Nephron (organoid): ENCODE measurements around the gene PKP4.
"Not testable (repeated sequence)": the region's sequence is repeated elsewhere in the genome, so short reads cannot be mapped to it uniquely, and the experiment has no call there.

ENCODE experiments used
- H3K27ac Mint-ChIP-seq, 3 experiments: 2 replicates each; pipeline ENCODE4 v1.8.0; 2020; ENCODE audit warnings: mixed read lengths in 3 of 3, mild to moderate bottlenecking in 2 of 3, moderate library complexity in 1 of 3
- H3K27me3 Mint-ChIP-seq: 2 replicates; pipeline ENCODE4 v1.8.0; 2021; ENCODE audit warnings: low read depth, mild to moderate bottlenecking, moderate library complexity, mixed read lengths
- H3K36me3 Mint-ChIP-seq: 2 replicates; pipeline ENCODE4 v1.8.0; 2020; ENCODE audit warnings: low read depth, mixed read lengths
- H3K4me1 Mint-ChIP-seq: 2 replicates; pipeline ENCODE4 v1.8.0; 2020; ENCODE audit warnings: mixed read lengths
- H3K4me3 Mint-ChIP-seq, 3 experiments: 2 replicates each; pipeline ENCODE4 v1.8.0; 2020; ENCODE audit warnings: mild to moderate bottlenecking in 3 of 3, mixed read lengths in 3 of 3, moderate library complexity in 2 of 3
- H3K9me3 Mint-ChIP-seq: 2 replicates; pipeline ENCODE4 v1.8.0; 2020; ENCODE audit warnings: mixed read lengths
- TF ChIP-seq, protein P1 (sequence below), 3 experiments: fragments of 200-600 bp; sonication (generic); IDR thresholded peaks; one replicate each; pipeline ENCODE4 v1.5.0; 2021; ENCODE audit warnings: antibody characterized with exemption in 3 of 3; ENCODE audit not compliant: unreplicated experiment in 3 of 3

PKP4 gene

DNA sequence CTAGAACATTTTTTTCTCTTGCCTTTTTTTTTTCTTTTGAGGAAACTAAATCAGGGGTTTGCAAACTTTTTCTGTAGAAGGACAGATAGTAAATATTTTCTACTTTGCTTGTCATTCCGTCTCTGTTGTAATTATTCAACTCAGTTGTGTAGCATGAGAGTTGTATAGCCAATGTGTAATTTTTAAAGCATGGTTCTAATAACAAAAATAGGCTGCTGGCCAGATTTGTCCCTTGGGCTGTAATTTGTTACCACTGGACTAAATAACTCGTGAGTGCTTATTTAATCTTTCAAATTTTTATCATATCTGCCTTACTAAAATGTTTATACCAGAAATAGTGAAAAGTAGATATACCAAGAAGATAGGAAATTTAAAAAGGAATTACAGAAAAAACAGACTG is 43.2 kb upstream of the PKP4 start:
- peaks cover 33% of the 10 kb centered on the region for H3K9me3 Mint-ChIP-seq
- TF ChIP-seq, protein P1, sequence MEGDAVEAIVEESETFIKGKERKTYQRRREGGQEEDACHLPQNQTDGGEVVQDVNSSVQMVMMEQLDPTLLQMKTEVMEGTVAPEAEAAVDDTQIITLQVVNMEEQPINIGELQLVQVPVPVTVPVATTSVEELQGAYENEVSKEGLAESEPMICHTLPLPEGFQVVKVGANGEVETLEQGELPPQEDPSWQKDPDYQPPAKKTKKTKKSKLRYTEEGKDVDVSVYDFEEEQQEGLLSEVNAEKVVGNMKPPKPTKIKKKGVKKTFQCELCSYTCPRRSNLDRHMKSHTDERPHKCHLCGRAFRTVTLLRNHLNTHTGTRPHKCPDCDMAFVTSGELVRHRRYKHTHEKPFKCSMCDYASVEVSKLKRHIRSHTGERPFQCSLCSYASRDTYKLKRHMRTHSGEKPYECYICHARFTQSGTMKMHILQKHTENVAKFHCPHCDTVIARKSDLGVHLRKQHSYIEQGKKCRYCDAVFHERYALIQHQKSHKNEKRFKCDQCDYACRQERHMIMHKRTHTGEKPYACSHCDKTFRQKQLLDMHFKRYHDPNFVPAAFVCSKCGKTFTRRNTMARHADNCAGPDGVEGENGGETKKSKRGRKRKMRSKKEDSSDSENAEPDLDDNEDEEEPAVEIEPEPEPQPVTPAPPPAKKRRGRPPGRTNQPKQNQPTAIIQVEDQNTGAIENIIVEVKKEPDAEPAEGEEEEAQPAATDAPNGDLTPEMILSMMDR (IDR thresholded peaks at IDR 0.05; ENCODE audit: unreplicated experiment in 3 of 3), result no peak
- peaks cover 8% of the 10 kb centered on the region for H3K4me1 Mint-ChIP-seq
- H3K27ac Mint-ChIP-seq, result no peak overlapping the region
- H3K27me3 Mint-ChIP-seq, result no peaks in the 10 kb centered on the region
- no peak overlapping the region for H3K4me3 Mint-ChIP-seq
- peaks cover 20% of the 10 kb centered on the region for H3K36me3 Mint-ChIP-seq

DNA sequence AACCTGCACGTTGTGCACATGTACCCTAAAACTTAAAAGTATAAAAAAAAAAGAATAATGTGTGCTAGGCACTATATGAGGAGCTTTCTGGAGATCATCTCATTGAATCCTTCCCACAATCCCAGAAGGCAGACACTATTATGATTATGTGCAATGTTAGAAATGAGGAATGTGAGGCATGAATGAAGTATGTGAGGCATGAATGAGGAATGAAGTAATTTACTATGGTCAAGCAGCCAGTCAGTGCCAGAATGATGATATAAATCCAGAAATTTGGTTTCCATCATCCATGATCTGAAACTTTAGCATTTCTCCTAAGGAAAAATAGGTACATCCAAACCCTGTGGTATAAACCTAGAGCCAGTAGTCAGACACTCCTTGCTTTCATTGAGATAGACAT is 42.2 kb upstream of the PKP4 start:
- Mint-ChIP-seq H3K36me3 (peaks cover 20% of the 10 kb centered on the region), H3K27me3 (no peaks in the 10 kb centered on the region), H3K9me3 (peaks cover 33% of the 10 kb centered on the region), H3K4me1 (peaks cover 8% of the 10 kb centered on the region), H3K27ac (no peak overlapping the region), H3K4me3 (no peak overlapping the region)
- TF ChIP-seq, protein P1 (IDR thresholded peaks at IDR 0.05; ENCODE audit: unreplicated experiment in 3 of 3), result no peak

DNA sequence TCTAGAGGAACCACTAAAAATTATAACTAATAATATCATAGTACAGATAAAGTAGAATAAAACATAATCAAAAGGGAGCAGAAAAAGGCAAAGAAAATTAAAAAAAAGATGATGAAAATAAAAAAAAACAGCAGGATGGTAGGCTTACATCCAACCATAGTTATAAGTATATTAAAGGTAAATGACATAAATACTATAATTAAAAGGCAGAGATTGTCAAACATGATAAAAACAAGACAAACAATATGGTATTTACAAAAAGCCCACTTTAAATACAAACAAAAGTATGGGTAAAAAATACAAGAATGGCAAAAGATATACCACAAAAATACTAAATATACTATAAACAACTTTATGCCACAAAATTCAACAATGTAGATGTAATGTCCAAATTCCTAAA is 24.6 kb upstream of the PKP4 start:
- Mint-ChIP-seq H3K9me3 (peaks cover 50% of the 10 kb centered on the region), H3K27me3 (no peaks in the 10 kb centered on the region), H3K27ac (no peak overlapping the region), H3K4me3 (no peak overlapping the region), H3K4me1 (no peaks in the 10 kb centered on the region), H3K36me3 (peaks cover 8% of the 10 kb centered on the region)
- TF ChIP-seq, protein P1 (IDR thresholded peaks at IDR 0.05; ENCODE audit: unreplicated experiment in 3 of 3), result no peak

DNA sequence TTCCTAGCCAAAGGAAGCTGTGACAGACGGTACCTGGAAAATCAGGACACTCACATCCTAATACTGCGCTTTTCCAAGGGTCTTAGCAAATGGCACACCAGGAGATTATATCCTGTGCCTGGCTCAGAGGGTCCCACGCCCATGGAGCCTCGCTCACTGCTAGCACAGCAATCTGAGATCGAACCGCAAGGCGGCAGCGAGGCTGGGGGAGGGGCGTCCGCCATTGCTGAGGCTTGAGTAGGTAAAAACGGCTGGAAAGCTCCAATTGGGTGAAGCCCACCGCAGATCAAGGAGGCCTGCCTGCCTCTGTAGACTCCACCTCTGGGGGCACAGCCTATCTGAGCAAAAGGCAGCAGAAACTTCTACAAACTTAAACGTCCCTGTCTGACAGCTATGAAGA is 23.0 kb upstream of the PKP4 start:
- not testable (repeated sequence) for H3K4me1 Mint-ChIP-seq, H3K36me3 Mint-ChIP-seq, H3K4me3 Mint-ChIP-seq, H3K27ac Mint-ChIP-seq, H3K27me3 Mint-ChIP-seq
- peaks cover 42% of the 10 kb centered on the region for H3K9me3 Mint-ChIP-seq

DNA sequence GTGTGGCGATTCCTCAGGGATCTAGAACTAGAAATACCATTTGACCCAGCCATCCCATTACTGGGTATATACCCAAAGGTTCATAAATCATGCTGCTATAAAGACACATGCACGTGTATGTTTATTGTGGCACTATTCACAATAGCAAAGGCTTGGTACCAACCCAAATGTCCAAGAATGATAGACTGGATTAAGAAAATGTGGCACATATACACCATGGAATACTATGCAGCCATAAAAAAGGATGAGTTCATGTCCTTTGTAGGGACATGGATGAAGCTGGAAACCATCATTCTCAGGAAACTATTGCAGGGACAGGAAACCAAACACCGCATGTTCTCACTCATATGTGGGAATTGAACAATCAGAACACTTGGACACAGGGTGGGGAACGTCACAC is 17.7 kb upstream of the PKP4 start:
- Mint-ChIP-seq H3K36me3 (peaks cover 13% of the 10 kb centered on the region), H3K9me3 (peaks cover 26% of the 10 kb centered on the region)
- not testable (repeated sequence) for H3K4me1 Mint-ChIP-seq, H3K27me3 Mint-ChIP-seq, H3K4me3 Mint-ChIP-seq, H3K27ac Mint-ChIP-seq

DNA sequence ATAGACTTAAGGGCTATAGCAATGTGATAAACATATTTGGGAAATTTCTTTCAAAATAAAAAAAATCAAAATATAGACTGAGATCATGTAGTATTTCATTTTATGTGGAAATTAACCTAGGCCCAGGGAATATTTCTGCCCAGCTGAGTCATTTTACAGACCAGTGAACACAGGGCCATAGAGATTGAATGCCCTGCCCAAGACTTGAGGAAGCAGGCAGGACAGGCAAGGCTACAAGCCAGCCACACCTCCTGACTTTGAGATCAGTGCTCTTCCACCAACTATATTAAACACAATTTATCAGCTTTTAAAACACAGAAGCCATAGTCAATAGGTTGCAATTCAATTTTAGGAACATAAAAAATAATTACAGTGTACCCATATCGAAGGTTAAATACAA is 13.1 kb upstream of the PKP4 start:
- TF ChIP-seq, protein P1 (IDR thresholded peaks at IDR 0.05; ENCODE audit: unreplicated experiment in 3 of 3), result no peak
- H3K4me1 Mint-ChIP-seq, result no peaks in the 10 kb centered on the region
- no peak overlapping the region for H3K4me3 Mint-ChIP-seq
- peaks cover 6% of the 10 kb centered on the region for H3K36me3 Mint-ChIP-seq
- peaks cover 5% of the 10 kb centered on the region for H3K9me3 Mint-ChIP-seq
- no peaks in the 10 kb centered on the region for H3K27me3 Mint-ChIP-seq
- no peak overlapping the region for H3K27ac Mint-ChIP-seq

DNA sequence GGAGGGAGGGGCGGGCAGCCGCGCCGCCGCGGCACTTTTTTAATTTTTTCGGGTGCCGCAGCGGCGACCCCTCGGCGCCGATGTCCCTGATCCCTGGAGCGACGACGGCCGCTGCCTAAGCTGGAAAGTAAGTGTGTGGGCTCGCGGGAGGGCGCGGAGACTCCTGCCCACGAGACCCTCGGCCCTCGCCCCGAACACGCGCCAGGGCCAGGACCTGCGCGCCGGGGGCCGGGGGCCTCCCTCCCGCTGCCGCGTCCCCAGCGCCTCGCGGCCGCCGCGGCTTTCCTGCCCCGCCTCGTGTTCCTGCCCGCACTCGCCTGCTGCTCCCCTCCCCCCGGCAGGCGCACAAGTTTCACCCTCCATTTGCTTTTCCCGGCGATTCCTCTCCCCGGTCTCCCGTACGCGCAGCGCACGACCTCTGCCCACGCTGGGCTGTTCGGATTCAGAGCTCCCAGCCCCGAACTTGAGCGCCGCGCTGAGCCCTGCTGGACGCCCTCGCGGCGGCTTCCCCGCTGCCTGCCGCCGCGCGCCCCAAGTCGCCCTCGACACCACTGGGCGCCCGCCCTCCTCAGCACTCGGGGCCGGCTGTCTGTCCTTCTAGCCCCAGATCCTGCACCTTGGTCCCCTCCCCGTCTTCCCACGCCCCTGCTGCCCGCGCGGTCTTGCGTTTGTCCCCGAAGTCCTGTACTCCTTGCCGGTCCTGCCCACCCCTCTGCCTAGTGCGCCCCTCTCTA is 507 bp downstream of the PKP4 start:
- TF ChIP-seq, protein P1 (IDR thresholded peaks at IDR 0.05; ENCODE audit: unreplicated experiment in 3 of 3), result peak in 1 of 3 experiments; percentile 3
- Mint-ChIP-seq H3K4me3 (peak overlapping the region; percentile 95 to 99 (median 96)), H3K27me3 (no peaks in the 10 kb centered on the region), H3K27ac (peak overlapping the region; percentile 88 to 98 (median 93)), H3K9me3 (no peaks in the 10 kb centered on the region), H3K4me1 (peaks cover 34% of the 10 kb centered on the region), H3K36me3 (no peaks in the 10 kb centered on the region)
